Measurements from ENCODE around the gene PCDHB1. TPM values are rescaled to one million over a fixed set of nuclear protein-coding genes. Genes with fewer than 3 reads are reported as not detected.
"Not testable (repeated sequence)": the region's sequence is repeated elsewhere in the genome, so short reads cannot be mapped to it uniquely, and the experiment has no call there.

PCDHB1 gene
- total and polyA plus RNA-seq, 7 donors, result 0.01 to 0.06 TPM; not detected in 5

DNA sequence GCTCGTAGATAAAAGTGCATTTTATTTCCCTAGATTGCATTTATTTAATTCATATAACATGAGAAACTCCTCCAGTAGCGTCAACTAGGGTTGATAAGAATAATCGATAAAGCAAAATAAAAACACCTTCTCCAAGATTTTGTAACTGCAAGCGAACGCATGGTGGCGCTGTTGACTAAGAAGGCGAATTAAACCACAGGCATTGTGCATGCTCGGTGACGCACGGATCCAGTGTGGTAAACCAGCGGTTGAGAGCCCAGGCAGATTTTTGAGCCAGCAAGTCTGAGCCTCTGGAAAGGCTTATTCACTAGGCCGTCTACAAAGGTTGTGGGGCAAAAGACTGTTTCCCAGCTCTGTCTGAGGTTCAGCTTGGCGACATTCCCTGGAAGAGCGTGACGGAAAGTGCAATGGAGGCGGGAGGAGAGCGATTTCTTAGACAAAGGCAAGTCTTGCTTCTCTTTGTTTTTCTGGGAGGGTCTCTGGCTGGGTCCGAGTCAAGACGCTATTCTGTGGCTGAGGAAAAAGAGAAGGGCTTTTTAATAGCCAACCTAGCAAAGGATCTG lies 49.1 kb downstream of the PCDHB1 start, which contains the start of gene PCDHB3:
Gene PCDHB3 (plus strand): TSS at position 231 of the 563 bp plus-strand sequence. CDS start 177 bp downstream, at position 408.
- peaks cover 0 to 19% (median 2%) of the 10 kb centered on the region in 3 donors for H3K27me3 ChIP-seq (ENCODE audit: insufficient read depth in 3 of 3, low read length in 2 of 3)
- DNase-seq, result peak; percentile 29 to 65
- WGBS, 3 donors, result 11 to 17% (median 16%) methylated on average over 19 of the region's 19 CpGs
- peak within 1 kb of the TSS; percentile 55 for H3K4me3 ChIP-seq
- no peak within 1 kb of the TSS for H3K27ac ChIP-seq
- TF ChIP-seq, protein P1, sequence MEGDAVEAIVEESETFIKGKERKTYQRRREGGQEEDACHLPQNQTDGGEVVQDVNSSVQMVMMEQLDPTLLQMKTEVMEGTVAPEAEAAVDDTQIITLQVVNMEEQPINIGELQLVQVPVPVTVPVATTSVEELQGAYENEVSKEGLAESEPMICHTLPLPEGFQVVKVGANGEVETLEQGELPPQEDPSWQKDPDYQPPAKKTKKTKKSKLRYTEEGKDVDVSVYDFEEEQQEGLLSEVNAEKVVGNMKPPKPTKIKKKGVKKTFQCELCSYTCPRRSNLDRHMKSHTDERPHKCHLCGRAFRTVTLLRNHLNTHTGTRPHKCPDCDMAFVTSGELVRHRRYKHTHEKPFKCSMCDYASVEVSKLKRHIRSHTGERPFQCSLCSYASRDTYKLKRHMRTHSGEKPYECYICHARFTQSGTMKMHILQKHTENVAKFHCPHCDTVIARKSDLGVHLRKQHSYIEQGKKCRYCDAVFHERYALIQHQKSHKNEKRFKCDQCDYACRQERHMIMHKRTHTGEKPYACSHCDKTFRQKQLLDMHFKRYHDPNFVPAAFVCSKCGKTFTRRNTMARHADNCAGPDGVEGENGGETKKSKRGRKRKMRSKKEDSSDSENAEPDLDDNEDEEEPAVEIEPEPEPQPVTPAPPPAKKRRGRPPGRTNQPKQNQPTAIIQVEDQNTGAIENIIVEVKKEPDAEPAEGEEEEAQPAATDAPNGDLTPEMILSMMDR (IDR thresholded peaks at IDR 0.05), result peak; percentile 42
- peak; percentile 63 to 80 (median 71) for ATAC-seq
- no peaks in the 10 kb centered on the region for H3K4me1 ChIP-seq
- no peaks in the 10 kb centered on the region for H3K9me3 ChIP-seq
- H3K36me3 ChIP-seq (ENCODE audit: insufficient read depth in 1 of 2, low read depth in 1 of 2), result no peaks in the 10 kb centered on the region
- intact Hi-C loops (cut with DNase I), result no loop called here

DNA sequence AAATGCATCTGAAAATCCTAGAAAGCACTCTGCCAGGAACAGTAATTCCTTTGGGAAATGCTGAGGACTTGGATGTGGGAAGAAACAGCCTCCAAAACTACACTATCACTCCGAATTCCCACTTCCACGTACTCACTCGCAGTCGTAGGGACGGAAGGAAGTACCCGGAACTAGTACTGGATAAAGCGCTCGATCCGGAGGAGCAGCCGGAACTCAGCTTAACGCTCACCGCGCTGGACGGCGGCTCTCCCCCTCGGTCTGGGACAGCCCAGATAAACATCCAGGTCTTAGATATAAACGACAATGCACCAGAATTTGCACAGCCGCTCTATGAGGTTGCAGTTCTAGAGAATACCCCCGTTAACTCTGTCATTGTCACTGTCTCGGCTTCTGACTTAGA lies 49.9 kb downstream of the PCDHB1 start:
- Histone ChIP-seq H3K4me3 (peak overlapping the region; percentile 55), H3K4me1 (no peaks in the 10 kb centered on the region), H3K27me3 (ENCODE audit: insufficient read depth in 3 of 3, low read length in 2 of 3) (peaks cover 0 to 16% (median 2%) of the 10 kb centered on the region in 3 donors), H3K36me3 (ENCODE audit: insufficient read depth in 1 of 2, low read depth in 1 of 2) (no peaks in the 10 kb centered on the region), H3K9me3 (no peaks in the 10 kb centered on the region), H3K27ac (no peak overlapping the region)
- ATAC-seq (peak in 2 of 4 donors; percentile 34 to 49), DNase-seq (no peak)
- WGBS, 3 donors, result 29 to 35% (median 32%) methylated on average over 20 of the region's 20 CpGs
- intact Hi-C loops (cut with DNase I), result no loop called here
- TF ChIP-seq, protein P1 (IDR thresholded peaks at IDR 0.05), result no peak

- intact Hi-C loops (cut with DNase I); H3K9me3 ChIP-seq; H3K36me3 ChIP-seq (ENCODE audit: insufficient read depth in 1 of 2, low read depth in 1 of 2); H3K4me3 ChIP-seq; ATAC-seq; H3K4me1 ChIP-seq; H3K27ac ChIP-seq; DNase-seq: not testable (repeated sequence)
- WGBS, 3 donors, result 37 to 40% (median 39%) methylated on average over 20 to 39 of the region's 39 CpGs
- H3K27me3 ChIP-seq (ENCODE audit: insufficient read depth in 3 of 3, low read length in 2 of 3), result peaks cover 0 to 16% (median 2%) of the 10 kb centered on the region in 3 donors
Measured at GRCh38 chr5:141102070-141102469, 50.9 kb downstream of the PCDHB1 start.

DNA sequence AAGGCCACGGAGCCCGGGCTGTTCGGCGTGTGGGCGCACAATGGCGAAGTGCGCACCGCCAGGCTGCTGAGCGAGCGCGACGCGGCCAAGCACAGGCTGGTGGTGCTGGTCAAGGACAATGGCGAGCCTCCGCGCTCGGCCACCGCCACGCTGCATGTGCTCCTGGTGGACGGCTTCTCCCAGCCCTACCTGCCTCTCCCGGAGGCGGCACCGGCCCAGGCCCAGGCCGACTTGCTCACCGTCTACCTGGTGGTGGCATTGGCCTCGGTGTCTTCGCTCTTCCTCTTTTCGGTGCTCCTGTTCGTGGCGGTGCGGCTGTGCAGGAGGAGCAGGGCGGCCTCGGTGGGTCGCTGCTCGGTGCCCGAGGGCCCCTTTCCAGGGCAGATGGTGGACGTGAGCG lies 51.3 kb downstream of the PCDHB1 start:
- H3K4me3 ChIP-seq; DNase-seq; ATAC-seq; H3K4me1 ChIP-seq; intact Hi-C loops (cut with DNase I); H3K27ac ChIP-seq; H3K36me3 ChIP-seq (ENCODE audit: insufficient read depth in 1 of 2, low read depth in 1 of 2); H3K9me3 ChIP-seq: not testable (repeated sequence)
- 35 to 43% (median 41%) methylated on average over 16 to 33 of the region's 38 CpGs for WGBS, 3 donors
- H3K27me3 ChIP-seq (ENCODE audit: insufficient read depth in 3 of 3, low read length in 2 of 3), result peaks cover 0 to 13% (median 2%) of the 10 kb centered on the region in 3 donors

DNA sequence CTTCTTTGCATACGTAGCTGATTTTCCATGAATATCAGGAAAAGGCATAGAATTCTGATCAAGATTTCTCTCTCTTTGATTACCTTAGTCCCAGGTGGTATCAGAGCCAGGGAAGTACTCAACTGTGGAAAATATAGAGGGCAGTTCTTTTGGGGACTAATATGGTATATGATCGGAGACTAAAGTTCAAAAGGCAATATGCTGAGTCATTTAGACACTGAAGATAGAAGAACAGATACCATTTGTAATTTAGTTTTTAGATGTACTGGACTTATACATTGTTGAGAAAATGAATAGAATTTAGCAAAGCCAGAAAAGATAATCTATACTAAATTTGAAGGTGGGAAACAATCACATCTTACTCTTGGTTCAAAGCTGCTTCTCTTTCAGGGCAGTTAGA lies 54.2 kb downstream of the PCDHB1 start:
- no peaks in the 10 kb centered on the region for H3K9me3 ChIP-seq
- no peaks in the 10 kb centered on the region for H3K4me1 ChIP-seq
- 61 to 89% (median 82%) methylated on average over 2 of the region's 2 CpGs for whole genome bisulfite sequencing, 3 donors
- no peaks in the 10 kb centered on the region for H3K36me3 ChIP-seq (ENCODE audit: insufficient read depth in 1 of 2, low read depth in 1 of 2)
- TF ChIP-seq, protein P1 (IDR thresholded peaks at IDR 0.05), result no peak
- H3K27me3 ChIP-seq (ENCODE audit: insufficient read depth in 3 of 3, low read length in 2 of 3), result peaks cover 0 to 3% (median 2%) of the 10 kb centered on the region in 3 donors
- no peak overlapping the region for H3K4me3 ChIP-seq
- intact Hi-C loops (cut with DNase I), result no loop called here
- no peak for DNase-seq
- H3K27ac ChIP-seq, result no peak overlapping the region
- ATAC-seq, result no peak

Other genes starting within 250 kb of the PCDHB1 start
- gene PCDHA4, start 244.3 kb upstream of the PCDHB1 start, total RNA-seq, result under 1 TPM in 2 of 4 donors, not detected in 2; 0.06 to 0.08 TPM
- gene PCDHA4, start 244.3 kb upstream of the PCDHB1 start, polyA plus RNA-seq, result under 1 TPM; 0.01 to 0.06 (median 0.01) TPM
- not detected for gene PCDHA5, start 229.8 kb upstream of the PCDHB1 start, total RNA-seq
- under 1 TPM in 1 of 3 donors, not detected in 2; 0.01 TPM for gene PCDHA5, start 229.8 kb upstream of the PCDHB1 start, polyA plus RNA-seq
- gene PCDHA6, start 223.4 kb upstream of the PCDHB1 start, total RNA-seq, result not detected
- gene PCDHA6, start 223.4 kb upstream of the PCDHB1 start, polyA plus RNA-seq, result not detected
- gene PCDHA7, start 217.1 kb upstream of the PCDHB1 start, total RNA-seq, result under 1 TPM in 1 of 4 donors, not detected in 3; 0.08 TPM
- under 1 TPM in 2 of 3 donors, not detected in 1; 0.01 to 0.07 TPM for gene PCDHA7, start 217.1 kb upstream of the PCDHB1 start, polyA plus RNA-seq
- gene PCDHA8, start 210.2 kb upstream of the PCDHB1 start, total RNA-seq, result under 1 TPM in 1 of 4 donors, not detected in 3; 0.12 TPM
- under 1 TPM in 1 of 3 donors, not detected in 2; 0.01 TPM for gene PCDHA8, start 210.2 kb upstream of the PCDHB1 start, polyA plus RNA-seq
- under 1 TPM in 1 of 4 donors, not detected in 3; 0.04 TPM for gene PCDHA9, start 203.0 kb upstream of the PCDHB1 start, total RNA-seq
- gene PCDHA9, start 203.0 kb upstream of the PCDHB1 start, polyA plus RNA-seq, result under 1 TPM in 1 of 3 donors, not detected in 2; 0.01 TPM
- under 1 TPM in 2 of 4 donors, not detected in 2; 0.11 to 0.12 TPM for gene PCDHA10, start 195.5 kb upstream of the PCDHB1 start, total RNA-seq
- gene PCDHA10, start 195.5 kb upstream of the PCDHB1 start, polyA plus RNA-seq, result under 1 TPM in 1 of 3 donors, not detected in 2; 0.05 TPM
- gene PCDHA11, start 182.4 kb upstream of the PCDHB1 start, total RNA-seq, result under 1 TPM in 1 of 4 donors, not detected in 3; 0.06 TPM
- gene PCDHA11, start 182.4 kb upstream of the PCDHB1 start, polyA plus RNA-seq, result under 1 TPM in 2 of 3 donors, not detected in 1; 0.01 to 0.03 TPM
- gene PCDHA12, start 176.1 kb upstream of the PCDHB1 start, total RNA-seq, result not detected
- under 1 TPM in 2 of 3 donors, not detected in 1; 0.01 to 0.06 TPM for gene PCDHA12, start 176.1 kb upstream of the PCDHB1 start, polyA plus RNA-seq
- gene PCDHA13, start 169.2 kb upstream of the PCDHB1 start, total RNA-seq, result not detected
- gene PCDHA13, start 169.2 kb upstream of the PCDHB1 start, polyA plus RNA-seq, result not detected
- gene PCDHAC1, start 125.1 kb upstream of the PCDHB1 start, total RNA-seq, result under 1 TPM; 0.07 to 0.36 (median 0.10) TPM
- under 1 TPM in 1 of 3 donors, not detected in 2; 0.01 TPM for gene PCDHAC1, start 125.1 kb upstream of the PCDHB1 start, polyA plus RNA-seq
- under 1 TPM; 0.11 to 0.62 (median 0.16) TPM for gene PCDHAC2, start 84.9 kb upstream of the PCDHB1 start, total RNA-seq
- gene PCDHAC2, start 84.9 kb upstream of the PCDHB1 start, polyA plus RNA-seq, result under 1 TPM in 2 of 3 donors, not detected in 1; 0.01 to 0.03 TPM
- 1 to 10 TPM in 2 of 4 donors, under 1 TPM in 2; 0.88 to 1.6 (median 1.2) TPM for gene PCDHB2, start 43.2 kb downstream of the PCDHB1 start, total RNA-seq
- under 1 TPM; 0.30 to 0.61 (median 0.31) TPM for gene PCDHB2, start 43.2 kb downstream of the PCDHB1 start, polyA plus RNA-seq
- gene PCDHB3, start 49.1 kb downstream of the PCDHB1 start, total RNA-seq, result 1 to 10 TPM in 1 of 4 donors, under 1 TPM in 3; 0.65 to 1.8 (median 0.81) TPM
- under 1 TPM; 0.18 to 0.82 (median 0.31) TPM for gene PCDHB3, start 49.1 kb downstream of the PCDHB1 start, polyA plus RNA-seq
- gene PCDHB4, start 70.4 kb downstream of the PCDHB1 start, total RNA-seq, result 1 to 10 TPM in 3 of 4 donors, under 1 TPM in 1; 0.77 to 2.0 (median 1.8) TPM
- gene PCDHB4, start 70.4 kb downstream of the PCDHB1 start, polyA plus RNA-seq, result under 1 TPM; 0.31 to 0.80 (median 0.37) TPM
- under 1 TPM; 0.42 to 0.99 (median 0.60) TPM for gene PCDHB5, start 83.8 kb downstream of the PCDHB1 start, total RNA-seq
- under 1 TPM; 0.17 to 0.33 (median 0.27) TPM for gene PCDHB5, start 83.8 kb downstream of the PCDHB1 start, polyA plus RNA-seq
- under 1 TPM; 0.12 to 0.34 (median 0.23) TPM for gene PCDHB6, start 98.7 kb downstream of the PCDHB1 start, total RNA-seq
- under 1 TPM; 0.08 to 0.11 (median 0.09) TPM for gene PCDHB6, start 98.7 kb downstream of the PCDHB1 start, polyA plus RNA-seq
- under 1 TPM; 0.19 to 0.59 (median 0.34) TPM for gene PCDHB7, start 121.3 kb downstream of the PCDHB1 start, total RNA-seq
- under 1 TPM; 0.08 to 0.18 (median 0.16) TPM for gene PCDHB7, start 121.3 kb downstream of the PCDHB1 start, polyA plus RNA-seq
- gene PCDHB8, start 126.4 kb downstream of the PCDHB1 start, total RNA-seq, result under 1 TPM; 0.21 to 0.87 (median 0.57) TPM
- gene PCDHB8, start 126.4 kb downstream of the PCDHB1 start, polyA plus RNA-seq, result under 1 TPM; 0.04 to 0.26 (median 0.16) TPM
- under 1 TPM; 0.56 to 0.94 (median 0.67) TPM for gene PCDHB16, start 131.0 kb downstream of the PCDHB1 start, total RNA-seq
- gene PCDHB16, start 131.0 kb downstream of the PCDHB1 start, polyA plus RNA-seq, result under 1 TPM; 0.22 to 0.34 (median 0.23) TPM
- under 1 TPM in 3 of 4 donors, not detected in 1; 0.15 to 0.58 (median 0.20) TPM for gene PCDHB9, start 135.8 kb downstream of the PCDHB1 start, total RNA-seq
- under 1 TPM; 0.09 to 0.15 (median 0.13) TPM for gene PCDHB9, start 135.8 kb downstream of the PCDHB1 start, polyA plus RNA-seq
- gene PCDHB10, start 141.0 kb downstream of the PCDHB1 start, total RNA-seq, result under 1 TPM; 0.26 to 0.29 (median 0.26) TPM
- under 1 TPM; 0.13 to 0.17 (median 0.14) TPM for gene PCDHB10, start 141.0 kb downstream of the PCDHB1 start, polyA plus RNA-seq
- 1 to 10 TPM in 2 of 4 donors, under 1 TPM in 2; 0.86 to 1.8 (median 1.1) TPM for gene PCDHB11, start 148.3 kb downstream of the PCDHB1 start, total RNA-seq
- gene PCDHB11, start 148.3 kb downstream of the PCDHB1 start, polyA plus RNA-seq, result under 1 TPM; 0.08 to 0.13 (median 0.13) TPM
- under 1 TPM; 0.44 to 0.96 (median 0.83) TPM for gene PCDHB12, start 157.3 kb downstream of the PCDHB1 start, total RNA-seq
- under 1 TPM; 0.10 to 0.21 (median 0.21) TPM for gene PCDHB12, start 157.3 kb downstream of the PCDHB1 start, polyA plus RNA-seq
- under 1 TPM; 0.44 to 0.81 (median 0.62) TPM for gene PCDHB13, start 162.5 kb downstream of the PCDHB1 start, total RNA-seq
- under 1 TPM; 0.06 to 0.26 (median 0.18) TPM for gene PCDHB13, start 162.5 kb downstream of the PCDHB1 start, polyA plus RNA-seq
- gene PCDHB14, start 172.0 kb downstream of the PCDHB1 start, total RNA-seq, result under 1 TPM; 0.48 to 0.75 (median 0.50) TPM
- under 1 TPM; 0.20 to 0.51 (median 0.32) TPM for gene PCDHB14, start 172.0 kb downstream of the PCDHB1 start, polyA plus RNA-seq
- gene PCDHB15, start 194.0 kb downstream of the PCDHB1 start, total RNA-seq, result 1 to 10 TPM in 2 of 4 donors, under 1 TPM in 2; 0.50 to 2.5 (median 0.91) TPM
- gene PCDHB15, start 194.0 kb downstream of the PCDHB1 start, polyA plus RNA-seq, result under 1 TPM; 0.44 to 0.58 (median 0.45) TPM

Data from psoas muscle (tissue), 8 donors.